Prostate gland (tissue), 2 donors: ENCODE results near the gene APBA1. TPM values are rescaled to one million over a fixed set of nuclear protein-coding genes. Genes with fewer than 3 reads are reported as not detected.

Source experiments
- DNase-seq: peaks from one replicate; pipeline ENCODE4 v3.0.0-alpha.2; 2019; ENCODE audit warnings: low spot score
- H3K27ac ChIP-seq, 2 donors: fragments of 200-600 bp; sonication (generic); 2 replicates each; pipeline ENCODE4 v1.5.1; 2017 to 2019
- H3K27me3 ChIP-seq: fragments of 200-600 bp; sonication (generic); replicated peaks from 2 replicates; pipeline ENCODE4 v1.5.1; 2019; ENCODE audit not compliant: insufficient read depth
- H3K36me3 ChIP-seq, 2 donors: fragments of 200-600 bp; sonication (generic); 1 replicate in 1 of 2; 2 replicates in 1 of 2; pipeline versions ENCODE4 v1.5.1 to v1.8.1; 2017 to 2019
- H3K4me1 ChIP-seq: fragments of 200-600 bp; sonication (generic); replicated peaks from 2 replicates; pipeline ENCODE4 v1.5.1; 2019
- H3K4me3 ChIP-seq, 2 donors: fragments of 200-600 bp; sonication (generic); 2 replicates each; pipeline ENCODE4 v1.5.1; 2017 to 2019
- H3K9me3 ChIP-seq: fragments of 200-600 bp; sonication (generic); 2 replicates; pipeline ENCODE4 v1.5.1; 2017
- POLR2A ChIP-seq: fragments of 450-650 bp; IDR thresholded peaks from one replicate; pipeline ENCODE4 v1.6.1; 2016; ENCODE audit warnings: antibody characterized with exemption, mild to moderate bottlenecking
- POLR2AphosphoS5 ChIP-seq: sonication (generic); formaldehyde crosslinking; IDR thresholded peaks from one replicate; pipeline ENCODE4 v1.6.1; 2017; ENCODE audit warnings: antibody characterized with exemption
- WGBS: methylation state at CpG from one replicate; pipeline ENCODE4 v1.1.5; 2018; 5-methylcytosine and 5-hydroxymethylcytosine counted together
- intact Hi-C: fragments of 100-400 bp; cut with DNase I; formaldehyde crosslinking; loops from one replicate; pipeline ENCODE4 v1.14.2; 2022
- total RNA-seq, 2 donors: library from RNA; depleted of rRNA; stranded (reverse); fragments of >200 nt; gene quantifications; one replicate each; pipeline ENCODE4 v1.1.0, GENCODE V29; 2016
- TF ChIP-seq, protein P1 (sequence below), 4 experiments: fragments of 200-600 bp in 2 of 4; fragments of 450-650 bp in 2 of 4; sonication (generic) in 2 of 4; IDR thresholded peaks; 1 replicate in 3 of 4; 2 replicates in 1 of 4; pipeline ENCODE4 v1.5.1; 2016 to 2019; ENCODE audit warnings: antibody characterized with exemption in 4 of 4, mild to moderate bottlenecking in 2 of 4, moderate library complexity in 2 of 4

Gene APBA1
- total RNA-seq, 2 donors from 2014 or later = 2.2 to 7.5 TPM

DNA sequence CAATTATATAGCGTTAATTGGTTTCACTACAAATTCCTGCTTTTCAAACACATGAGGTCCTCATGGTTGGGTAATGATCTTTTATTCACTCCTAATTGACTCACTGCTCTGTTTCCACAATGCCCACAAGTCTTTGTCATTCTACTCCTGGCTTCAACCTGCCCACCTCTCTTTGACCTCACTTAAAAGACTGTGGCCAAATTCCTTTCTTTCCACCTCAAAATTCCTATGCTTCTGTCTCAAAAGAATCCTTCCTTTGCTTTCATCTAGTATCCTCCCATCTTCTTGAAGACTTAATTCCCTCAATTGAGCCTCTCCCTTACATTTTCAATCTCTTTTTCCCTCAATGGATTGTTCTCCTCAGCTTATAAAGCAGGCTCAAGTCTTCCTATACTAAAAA lies 4.9 kb downstream of the APBA1 start:
- H3K4me1 ChIP-seq = no peaks in the 10 kb centered on the region

DNA sequence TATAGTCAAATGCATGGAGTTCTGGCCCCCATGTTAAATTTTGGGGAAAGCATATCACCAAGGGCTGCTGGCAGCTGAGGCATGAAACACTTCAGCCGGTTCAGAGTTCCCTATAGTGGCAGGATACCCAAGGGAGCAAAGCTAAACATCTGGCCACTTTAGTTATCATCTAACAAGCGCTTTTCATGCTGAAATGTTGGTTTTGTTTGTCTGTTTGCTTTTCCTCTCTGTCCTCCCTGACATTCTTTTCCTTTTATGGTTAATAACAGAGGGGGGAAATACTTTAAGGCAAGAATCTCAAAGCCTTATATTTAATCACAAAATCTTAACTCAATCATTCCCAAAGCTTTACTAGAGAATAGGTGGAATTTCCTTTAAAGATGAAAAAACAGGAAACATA lies 11.9 kb downstream of the APBA1 start:
- H3K27ac ChIP-seq = no peak overlapping the region
- TF ChIP-seq POLR2A = no peak
- TF ChIP-seq, protein P1, sequence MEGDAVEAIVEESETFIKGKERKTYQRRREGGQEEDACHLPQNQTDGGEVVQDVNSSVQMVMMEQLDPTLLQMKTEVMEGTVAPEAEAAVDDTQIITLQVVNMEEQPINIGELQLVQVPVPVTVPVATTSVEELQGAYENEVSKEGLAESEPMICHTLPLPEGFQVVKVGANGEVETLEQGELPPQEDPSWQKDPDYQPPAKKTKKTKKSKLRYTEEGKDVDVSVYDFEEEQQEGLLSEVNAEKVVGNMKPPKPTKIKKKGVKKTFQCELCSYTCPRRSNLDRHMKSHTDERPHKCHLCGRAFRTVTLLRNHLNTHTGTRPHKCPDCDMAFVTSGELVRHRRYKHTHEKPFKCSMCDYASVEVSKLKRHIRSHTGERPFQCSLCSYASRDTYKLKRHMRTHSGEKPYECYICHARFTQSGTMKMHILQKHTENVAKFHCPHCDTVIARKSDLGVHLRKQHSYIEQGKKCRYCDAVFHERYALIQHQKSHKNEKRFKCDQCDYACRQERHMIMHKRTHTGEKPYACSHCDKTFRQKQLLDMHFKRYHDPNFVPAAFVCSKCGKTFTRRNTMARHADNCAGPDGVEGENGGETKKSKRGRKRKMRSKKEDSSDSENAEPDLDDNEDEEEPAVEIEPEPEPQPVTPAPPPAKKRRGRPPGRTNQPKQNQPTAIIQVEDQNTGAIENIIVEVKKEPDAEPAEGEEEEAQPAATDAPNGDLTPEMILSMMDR (IDR thresholded peaks at IDR 0.05) = no peak
- TF ChIP-seq POLR2AphosphoS5 = no peak
- no peak for DNase-seq
- no peaks in the 10 kb centered on the region for H3K27me3 ChIP-seq
- no peak overlapping the region for H3K4me3 ChIP-seq
- no peaks in the 10 kb centered on the region for H3K4me1 ChIP-seq
- intact Hi-C loops = no loop called here
- H3K9me3 ChIP-seq = no peaks in the 10 kb centered on the region
- WGBS = 62% methylated on average over 2 of the region's 2 CpGs
- no peaks in the 10 kb centered on the region for H3K36me3 ChIP-seq

More for the DNA sequence above, 4.9 kb downstream of the APBA1 start:
- 98% methylated on average over 1 of the region's 1 CpG for WGBS
- DNase-seq = no peak
- no peaks in the 10 kb centered on the region for H3K9me3 ChIP-seq
- no peak overlapping the region for H3K27ac ChIP-seq
- H3K27me3 ChIP-seq = no peaks in the 10 kb centered on the region
- TF ChIP-seq POLR2AphosphoS5 (no peak), POLR2A (no peak)
- TF ChIP-seq, protein P1 (IDR thresholded peaks at IDR 0.05) = no peak
- intact Hi-C loops = no loop called here
- no peak overlapping the region for H3K4me3 ChIP-seq
- H3K36me3 ChIP-seq = no peaks in the 10 kb centered on the region

DNA sequence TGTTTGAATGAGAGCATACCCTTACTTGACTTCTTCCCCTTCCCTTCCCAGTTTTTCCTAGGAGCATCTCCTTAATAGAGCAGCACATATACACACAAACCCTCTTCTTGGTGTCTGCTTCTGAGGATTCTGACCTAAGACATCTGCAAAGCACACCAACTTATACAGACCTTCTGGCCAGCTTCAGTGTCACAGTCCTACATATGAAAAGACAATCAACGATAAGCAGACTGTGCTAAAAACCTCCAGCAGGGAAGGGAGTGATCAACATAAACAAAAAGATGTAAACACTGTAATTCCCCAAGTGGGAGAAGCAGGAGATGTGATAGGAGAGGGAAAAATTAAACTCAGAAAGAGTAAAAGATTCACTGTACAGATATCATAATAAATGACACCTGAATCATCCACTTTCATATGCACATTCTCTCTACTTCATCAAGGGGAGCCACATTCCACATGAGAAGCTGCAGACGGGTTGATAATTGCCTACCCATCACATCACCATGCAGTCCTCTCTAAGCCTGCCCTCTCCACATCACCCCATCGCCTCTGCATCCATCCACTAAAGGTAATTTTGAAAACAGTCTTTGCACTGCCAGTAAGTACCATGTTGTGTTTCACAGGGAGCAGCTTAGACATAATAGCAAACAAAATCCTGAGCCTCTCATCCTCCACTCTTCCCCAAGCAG lies 13.0 kb downstream of the APBA1 start:
- H3K4me1 ChIP-seq = no peaks in the 10 kb centered on the region
- H3K4me3 ChIP-seq = no peak overlapping the region
- WGBS = 79% methylated on average over 3 of the region's 3 CpGs
- TF ChIP-seq, protein P1 (IDR thresholded peaks at IDR 0.05) = no peak
- TF ChIP-seq POLR2AphosphoS5 (no peak), POLR2A (no peak)
- intact Hi-C loops = no loop called here
- no peaks in the 10 kb centered on the region for H3K9me3 ChIP-seq
- no peaks in the 10 kb centered on the region for H3K27me3 ChIP-seq
- H3K36me3 ChIP-seq = no peaks in the 10 kb centered on the region
- DNase-seq = no peak
- H3K27ac ChIP-seq = no peak overlapping the region

DNA sequence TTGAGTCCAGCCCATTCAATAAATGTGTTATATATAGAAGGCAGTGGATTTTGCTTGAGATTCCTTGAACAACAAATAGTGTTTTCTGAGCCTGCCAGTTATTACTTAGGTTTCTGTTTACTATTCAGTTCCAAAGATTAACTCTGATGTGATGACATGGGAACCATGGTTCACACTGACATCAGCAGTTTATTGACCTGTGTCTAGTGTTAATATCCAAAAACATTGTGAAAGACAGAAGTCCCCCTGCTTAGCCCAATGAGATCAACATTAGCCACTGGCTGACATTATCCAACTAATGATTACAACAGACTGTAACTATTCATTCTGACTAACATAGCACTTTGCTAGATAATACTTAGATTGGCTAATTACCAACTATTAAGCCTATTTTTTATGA lies 14.9 kb downstream of the APBA1 start:
- no peak for DNase-seq
- intact Hi-C loops = no loop called here
- TF ChIP-seq POLR2AphosphoS5 = no peak
- Histone ChIP-seq H3K4me3 (no peak overlapping the region), H3K9me3 (no peaks in the 10 kb centered on the region), H3K27ac (no peak overlapping the region), H3K36me3 (no peaks in the 10 kb centered on the region), H3K4me1 (no peaks in the 10 kb centered on the region), H3K27me3 (no peaks in the 10 kb centered on the region)

DNA sequence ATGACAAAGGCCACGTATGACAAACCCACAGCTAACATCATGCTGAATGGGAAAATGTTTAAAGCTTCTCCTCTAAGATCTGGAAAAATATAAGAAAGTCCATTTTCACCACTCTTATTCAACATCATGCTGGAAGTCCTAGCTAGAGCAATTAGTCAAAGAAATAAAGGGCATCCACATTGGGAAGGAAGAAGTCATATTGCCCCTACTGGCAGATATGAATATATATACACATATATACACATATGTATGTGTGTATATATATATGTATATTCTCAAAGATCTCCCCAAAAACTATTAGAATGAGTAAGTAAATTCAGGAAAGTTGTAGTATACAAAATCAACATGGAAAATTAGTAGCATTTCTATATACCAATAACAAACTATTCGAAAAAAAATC lies 17.1 kb downstream of the APBA1 start:
- Histone ChIP-seq H3K9me3 (no peaks in the 10 kb centered on the region), H3K36me3 (no peaks in the 10 kb centered on the region), H3K4me3 (no peak overlapping the region), H3K4me1 (no peaks in the 10 kb centered on the region), H3K27ac (no peak overlapping the region), H3K27me3 (no peaks in the 10 kb centered on the region)
- WGBS = 97% methylated on average over 2 of the region's 2 CpGs
- DNase-seq = no peak
- TF ChIP-seq, protein P1 (IDR thresholded peaks at IDR 0.05) = no peak
- intact Hi-C loops = no loop called here
